Muscle layer of colon (tissue), 2 donors: Measurements from ENCODE around the gene ETNK2.
"Not testable (repeated sequence)": the region's sequence is repeated elsewhere in the genome, so short reads cannot be mapped to it uniquely, and the experiment has no call there.

Source experiments
- H3K27ac ChIP-seq: one replicate; pipeline ENCODE4 v1.7.0; 2013; ENCODE audit warnings: low read depth, mild to moderate bottlenecking, low read length, moderate library complexity
- H3K27me3 ChIP-seq, 2 donors: one replicate each; pipeline ENCODE4 v1.7.0; 2013; ENCODE audit warnings: low read length in 2 of 2, mild to moderate bottlenecking in 2 of 2; ENCODE audit not compliant: insufficient read depth in 2 of 2, control insufficient read depth in 1 of 2
- H3K36me3 ChIP-seq: one replicate; pipeline ENCODE4 v1.7.0; 2013; ENCODE audit warnings: mild to moderate bottlenecking, low read length; ENCODE audit not compliant: insufficient read depth
- H3K4me1 ChIP-seq: one replicate; pipeline ENCODE4 v1.7.0; 2013; ENCODE audit warnings: mild to moderate bottlenecking, low read length; ENCODE audit not compliant: insufficient read depth
- H3K4me3 ChIP-seq, 2 donors: one replicate each; pipeline ENCODE4 v1.7.0; 2013; ENCODE audit warnings: low read length in 2 of 2, low read depth in 1 of 2, mild to moderate bottlenecking in 1 of 2, moderate library complexity in 1 of 2
- H3K9ac ChIP-seq: one replicate; pipeline ENCODE4 v1.7.0; 2013; ENCODE audit warnings: low read length
- H3K9me3 ChIP-seq: one replicate; pipeline ENCODE4 v1.7.0; 2013; ENCODE audit warnings: mild to moderate bottlenecking, low read length
- donor health status: abdominal sarcoma.
- donor health status: Adenocarcinoma of cecum.

Gene ETNK2

DNA sequence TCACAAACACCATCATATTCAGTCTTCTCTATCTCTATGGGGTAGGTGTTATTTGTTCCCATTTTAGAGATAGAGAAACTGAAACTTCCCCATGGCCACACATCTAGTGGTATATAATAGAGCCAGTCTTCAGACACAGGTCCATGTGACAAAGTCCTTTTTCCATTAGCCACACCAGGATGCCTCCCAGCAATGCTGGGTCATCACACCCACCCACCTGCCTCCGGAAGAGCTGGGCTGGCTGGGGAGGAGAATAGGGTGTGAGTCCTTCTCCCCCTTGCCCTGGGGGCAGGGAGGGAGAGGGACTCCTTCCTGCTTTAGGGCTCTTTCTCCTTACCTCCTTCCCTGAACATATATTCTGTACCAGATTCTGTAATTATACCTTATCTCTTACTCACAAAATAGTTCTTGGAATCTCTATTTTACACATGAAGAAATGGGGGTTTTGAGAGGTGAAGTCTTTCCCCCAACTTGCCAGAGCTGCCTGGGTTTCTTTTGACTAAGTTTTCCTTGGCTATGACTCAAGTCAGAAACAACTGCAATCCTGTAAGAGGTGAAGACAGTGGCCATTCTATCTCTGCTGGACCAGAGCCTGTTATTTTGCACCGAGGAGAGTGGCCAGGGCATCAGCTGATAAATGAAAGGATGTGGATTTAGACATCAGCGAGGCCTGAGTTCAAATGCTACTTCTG lies 49.0 kb downstream of the ETNK2 start:
- H3K4me3 ChIP-seq, result peak overlapping the region in 1 of 2 donors; percentile 23
- H3K36me3 ChIP-seq, result no peaks in the 10 kb centered on the region
- H3K9ac ChIP-seq, result no peak overlapping the region
- no peaks in the 10 kb centered on the region for H3K27me3 ChIP-seq
- peaks cover 51% of the 10 kb centered on the region for H3K4me1 ChIP-seq
- no peak overlapping the region for H3K27ac ChIP-seq
- no peaks in the 10 kb centered on the region for H3K9me3 ChIP-seq

DNA sequence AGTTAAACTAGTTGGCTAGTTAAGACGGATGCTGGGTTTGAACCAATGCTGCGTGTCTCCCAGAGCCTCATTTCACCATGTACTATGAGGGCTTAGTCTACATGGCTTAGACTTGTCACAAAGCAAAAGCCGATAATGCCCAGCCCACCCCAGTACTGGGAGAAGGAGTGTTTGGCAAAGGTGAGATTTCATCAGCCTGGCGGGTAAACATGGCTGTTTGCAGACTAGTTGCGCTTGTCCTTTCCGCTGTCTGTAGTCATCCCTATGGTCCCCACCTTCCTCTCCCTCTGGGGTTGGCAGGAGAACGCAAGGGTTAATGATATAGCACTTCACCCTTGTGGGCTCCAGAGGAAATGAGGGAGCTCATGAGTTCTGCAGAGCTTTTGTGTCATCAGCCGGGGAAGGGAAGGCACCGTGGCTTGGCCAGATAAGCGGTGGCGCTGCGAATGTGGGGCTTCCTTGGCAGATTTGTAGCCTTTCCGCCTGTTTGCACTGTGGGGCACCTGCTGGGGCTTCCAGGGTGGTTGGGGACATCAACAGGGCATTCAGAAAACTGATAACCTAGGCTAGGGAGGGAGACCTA lies 49.7 kb downstream of the ETNK2 start:
- Histone ChIP-seq H3K4me1 (peaks cover 44% of the 10 kb centered on the region), H3K27ac (no peak overlapping the region)

DNA sequence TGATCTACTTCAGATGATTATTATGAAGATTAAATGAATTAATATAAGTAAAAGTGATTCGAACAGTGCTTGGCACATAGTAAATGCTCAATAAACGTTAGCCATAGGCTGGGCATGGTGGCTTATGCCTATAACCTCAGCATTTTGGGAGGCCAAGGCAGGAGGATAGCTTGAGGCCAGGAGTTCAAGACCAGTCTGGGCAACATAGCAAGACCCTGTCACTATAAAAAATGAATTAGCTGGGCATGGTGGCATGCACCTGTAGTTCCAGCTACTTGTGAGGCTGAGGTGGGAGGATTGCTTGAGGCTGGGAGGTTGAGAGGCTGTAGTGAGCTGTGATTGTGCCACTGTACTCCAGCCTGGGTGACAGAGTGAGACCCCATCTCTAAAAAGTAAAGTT lies 52.1 kb downstream of the ETNK2 start:
- H3K36me3 ChIP-seq, H3K27me3 ChIP-seq, H3K4me3 ChIP-seq, H3K9me3 ChIP-seq, H3K9ac ChIP-seq, H3K27ac ChIP-seq: not testable (repeated sequence)
- H3K4me1 ChIP-seq, result peaks cover 50% of the 10 kb centered on the region

More for the DNA sequence above, 49.7 kb downstream of the ETNK2 start:
- no peaks in the 10 kb centered on the region for H3K9me3 ChIP-seq
- H3K36me3 ChIP-seq, result no peaks in the 10 kb centered on the region
- no peak overlapping the region for H3K9ac ChIP-seq
- H3K4me3 ChIP-seq, result no peak overlapping the region
- no peaks in the 10 kb centered on the region for H3K27me3 ChIP-seq

DNA sequence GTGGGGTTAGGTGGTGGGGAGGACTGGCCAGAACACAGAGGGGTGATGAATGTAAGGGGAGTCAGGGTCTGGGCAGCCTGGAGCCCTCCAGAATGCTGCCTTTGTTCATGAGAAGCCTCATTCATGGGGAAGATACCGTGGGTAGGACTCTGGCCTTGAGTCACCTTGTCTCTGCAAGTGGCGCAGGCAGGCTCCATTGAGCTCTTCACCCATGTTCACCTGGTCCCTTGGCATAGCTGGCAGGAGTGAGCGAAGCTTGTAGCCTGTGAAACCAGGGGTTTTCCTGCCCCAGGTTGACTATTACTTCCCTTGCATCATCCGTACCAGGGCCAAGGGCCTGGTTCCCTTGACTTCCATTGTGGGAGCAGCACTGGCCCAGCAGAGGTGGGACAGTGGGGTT lies 53.2 kb downstream of the ETNK2 start:
- no peak overlapping the region for H3K9ac ChIP-seq
- no peaks in the 10 kb centered on the region for H3K9me3 ChIP-seq
- H3K4me1 ChIP-seq, result peaks cover 55% of the 10 kb centered on the region
- H3K36me3 ChIP-seq, result no peaks in the 10 kb centered on the region
- H3K27me3 ChIP-seq, result no peaks in the 10 kb centered on the region
- H3K4me3 ChIP-seq, result no peak overlapping the region
- H3K27ac ChIP-seq, result no peak overlapping the region

DNA sequence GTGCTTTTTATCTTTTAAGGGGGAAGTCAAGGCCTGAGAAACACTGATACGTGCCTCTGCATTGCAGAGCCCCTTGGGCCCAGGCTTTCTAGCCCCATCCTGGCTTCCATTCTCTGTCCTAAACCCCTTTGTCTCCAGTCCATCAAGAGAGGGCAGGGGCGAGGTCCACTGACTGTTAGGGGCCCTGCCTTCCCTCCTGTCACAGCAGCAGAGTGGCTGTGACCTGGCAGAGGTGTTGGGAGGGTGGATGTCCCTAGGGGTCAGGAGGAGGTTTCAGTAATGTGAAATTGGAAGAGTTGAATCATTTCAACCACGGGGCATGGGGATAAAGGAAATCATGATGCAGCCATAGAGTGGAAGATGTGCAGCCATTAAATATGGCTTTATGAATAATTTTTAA lies 54.9 kb downstream of the ETNK2 start:
- H3K27me3 ChIP-seq, result no peaks in the 10 kb centered on the region
- no peaks in the 10 kb centered on the region for H3K36me3 ChIP-seq
- no peak overlapping the region for H3K4me3 ChIP-seq
- no peak overlapping the region for H3K9ac ChIP-seq
- H3K27ac ChIP-seq, result no peak overlapping the region
- no peaks in the 10 kb centered on the region for H3K9me3 ChIP-seq
- peaks cover 53% of the 10 kb centered on the region for H3K4me1 ChIP-seq

DNA sequence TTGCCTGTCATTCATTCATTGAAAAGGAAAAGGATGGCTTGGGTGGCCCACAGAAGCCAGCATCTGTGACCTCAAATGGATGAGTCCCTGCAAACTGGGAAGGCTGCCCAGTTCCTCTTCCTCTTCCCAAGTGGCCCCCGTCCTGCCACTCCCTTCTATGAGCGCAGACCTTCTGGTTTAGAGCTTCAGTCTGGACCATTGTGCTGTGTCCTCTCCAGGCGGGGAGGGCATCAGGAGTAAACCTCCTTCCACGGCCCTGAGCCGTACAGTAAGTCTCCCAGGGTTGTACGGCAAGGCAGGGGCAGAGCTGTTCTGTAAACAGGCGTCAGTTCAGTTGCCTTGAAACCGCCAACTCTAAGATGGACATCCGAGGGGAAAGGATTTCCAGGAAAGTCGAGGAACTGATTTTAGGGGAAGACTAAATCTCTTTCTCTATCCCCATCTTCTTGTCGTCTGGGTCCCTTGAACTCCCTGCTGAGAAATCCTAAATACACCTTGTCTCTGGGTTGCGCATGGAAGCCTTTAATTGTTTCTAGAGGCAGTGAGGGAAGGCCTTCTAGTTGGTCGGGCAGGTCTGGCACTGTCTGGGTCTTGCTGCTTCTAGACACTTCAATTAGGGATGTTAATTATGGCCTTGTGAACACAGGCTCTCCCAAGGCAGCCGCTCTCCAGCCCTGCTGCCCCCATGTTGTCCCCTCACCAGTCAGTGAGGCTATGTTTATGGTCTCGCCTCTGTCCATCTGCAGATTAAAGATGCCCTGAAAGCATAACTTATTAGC lies 56.8 kb downstream of the ETNK2 start:
- H3K4me3 ChIP-seq, result no peak overlapping the region
- H3K36me3 ChIP-seq, result no peaks in the 10 kb centered on the region
- no peaks in the 10 kb centered on the region for H3K9me3 ChIP-seq
- H3K27ac ChIP-seq, result no peak overlapping the region
- no peaks in the 10 kb centered on the region for H3K27me3 ChIP-seq
- peaks cover 57% of the 10 kb centered on the region for H3K4me1 ChIP-seq
- no peak overlapping the region for H3K9ac ChIP-seq

DNA sequence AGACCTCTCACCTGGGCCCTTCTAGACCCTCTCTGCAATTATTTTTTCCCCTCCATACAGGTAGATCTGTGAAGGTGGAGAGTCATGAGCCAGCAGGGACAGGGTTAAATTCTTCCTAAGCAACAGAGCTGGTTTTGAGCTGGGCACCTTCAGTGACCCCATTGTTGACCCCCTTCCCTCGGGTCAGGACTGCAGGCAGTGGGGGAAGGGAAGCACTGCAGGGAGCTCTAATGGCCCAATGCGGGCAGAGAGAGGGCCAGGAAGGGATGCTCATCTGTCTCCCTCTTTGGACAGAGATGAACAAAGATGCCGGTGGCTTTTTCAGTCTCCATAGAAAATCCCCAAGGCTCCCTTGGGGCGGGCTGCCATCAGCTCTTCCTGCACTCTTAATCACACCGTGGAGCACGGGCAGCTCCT lies 57.5 kb downstream of the ETNK2 start:
- Histone ChIP-seq H3K36me3 (no peaks in the 10 kb centered on the region), H3K27ac (no peak overlapping the region), H3K9ac (no peak overlapping the region), H3K27me3 (no peaks in the 10 kb centered on the region), H3K9me3 (no peaks in the 10 kb centered on the region), H3K4me1 (peaks cover 63% of the 10 kb centered on the region), H3K4me3 (no peak overlapping the region)

DNA sequence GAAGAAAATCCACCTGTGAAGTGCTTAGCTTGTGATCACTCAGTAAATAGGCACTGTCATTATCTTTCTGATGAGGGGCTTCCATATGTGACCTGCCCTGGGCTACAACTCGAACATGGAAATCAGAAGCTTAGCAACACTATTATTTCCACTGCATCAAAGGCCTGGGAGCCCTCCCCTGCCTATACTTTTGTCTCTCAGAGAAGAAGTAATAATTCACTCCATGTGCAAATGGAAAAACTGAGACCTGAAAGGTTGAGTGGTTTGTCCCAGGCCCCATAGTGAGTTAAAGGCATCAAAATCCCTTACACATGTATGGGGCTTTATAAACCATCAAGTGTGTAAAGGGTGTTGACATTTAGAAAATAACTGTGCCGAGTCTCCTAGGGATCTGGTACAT lies 58.1 kb downstream of the ETNK2 start:
- Histone ChIP-seq H3K36me3 (no peaks in the 10 kb centered on the region), H3K27me3 (no peaks in the 10 kb centered on the region), H3K9ac (no peak overlapping the region), H3K4me3 (no peak overlapping the region), H3K4me1 (peaks cover 61% of the 10 kb centered on the region), H3K9me3 (no peaks in the 10 kb centered on the region), H3K27ac (no peak overlapping the region)

DNA sequence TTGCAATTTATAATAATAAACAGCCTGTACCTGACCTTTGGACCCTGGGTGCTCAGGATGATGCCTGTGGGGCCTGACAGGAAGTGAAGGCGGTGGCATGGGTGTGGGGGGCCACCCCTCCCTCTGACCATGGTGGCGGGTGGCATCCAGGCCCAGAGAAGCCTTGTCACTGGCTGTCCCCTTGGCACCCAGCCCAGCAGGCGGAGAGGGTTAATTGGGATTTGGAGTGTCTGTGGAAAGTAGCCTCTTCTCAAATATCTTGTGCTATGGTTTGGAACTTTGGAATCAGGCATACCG lies 58.5 kb downstream of the ETNK2 start:
- Histone ChIP-seq H3K4me1 (peaks cover 61% of the 10 kb centered on the region), H3K27ac (no peak overlapping the region), H3K27me3 (no peaks in the 10 kb centered on the region), H3K9ac (no peak overlapping the region), H3K9me3 (no peaks in the 10 kb centered on the region), H3K36me3 (no peaks in the 10 kb centered on the region), H3K4me3 (no peak overlapping the region)

DNA sequence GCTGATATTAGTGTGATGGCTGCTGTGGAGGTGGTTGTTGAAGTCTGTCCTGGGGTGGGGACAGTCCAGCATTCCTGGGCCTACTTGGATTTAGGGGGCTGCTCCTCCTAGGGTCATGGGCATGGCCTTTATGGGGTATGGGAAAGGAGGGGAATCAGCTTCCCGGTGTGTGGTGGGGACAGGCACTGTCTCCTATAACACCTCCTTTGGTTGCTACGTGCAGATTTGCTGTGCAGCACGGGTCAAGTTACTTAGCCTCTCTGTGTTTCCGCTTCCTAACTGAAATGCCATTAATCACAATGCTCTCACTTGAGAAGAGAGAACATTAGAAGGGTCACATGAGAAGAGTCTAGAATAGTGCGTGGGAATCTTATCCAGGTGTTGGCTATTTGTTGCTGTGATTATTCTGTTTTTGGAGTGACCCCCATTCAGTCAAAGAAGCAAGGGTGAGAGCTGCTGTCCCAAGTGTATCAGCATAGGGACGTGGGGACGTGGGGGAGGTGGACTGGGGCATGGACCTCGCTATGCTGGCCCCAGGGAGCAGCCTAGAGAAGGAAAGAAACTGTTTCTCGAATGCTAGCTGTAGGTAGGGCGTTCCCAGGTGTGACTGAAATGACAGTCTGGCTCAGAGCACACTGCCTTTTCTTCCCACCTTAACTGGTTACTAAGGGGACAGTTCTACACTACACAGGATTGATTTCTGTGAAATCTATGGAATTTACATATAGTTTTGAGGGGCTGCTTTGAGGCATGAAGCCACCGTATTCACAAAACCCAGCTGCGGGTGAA lies 59.0 kb downstream of the ETNK2 start:
- Histone ChIP-seq H3K9ac (no peak overlapping the region), H3K9me3 (no peaks in the 10 kb centered on the region), H3K4me3 (no peak overlapping the region), H3K36me3 (no peaks in the 10 kb centered on the region), H3K4me1 (peaks cover 65% of the 10 kb centered on the region), H3K27me3 (no peaks in the 10 kb centered on the region), H3K27ac (no peak overlapping the region)

DNA sequence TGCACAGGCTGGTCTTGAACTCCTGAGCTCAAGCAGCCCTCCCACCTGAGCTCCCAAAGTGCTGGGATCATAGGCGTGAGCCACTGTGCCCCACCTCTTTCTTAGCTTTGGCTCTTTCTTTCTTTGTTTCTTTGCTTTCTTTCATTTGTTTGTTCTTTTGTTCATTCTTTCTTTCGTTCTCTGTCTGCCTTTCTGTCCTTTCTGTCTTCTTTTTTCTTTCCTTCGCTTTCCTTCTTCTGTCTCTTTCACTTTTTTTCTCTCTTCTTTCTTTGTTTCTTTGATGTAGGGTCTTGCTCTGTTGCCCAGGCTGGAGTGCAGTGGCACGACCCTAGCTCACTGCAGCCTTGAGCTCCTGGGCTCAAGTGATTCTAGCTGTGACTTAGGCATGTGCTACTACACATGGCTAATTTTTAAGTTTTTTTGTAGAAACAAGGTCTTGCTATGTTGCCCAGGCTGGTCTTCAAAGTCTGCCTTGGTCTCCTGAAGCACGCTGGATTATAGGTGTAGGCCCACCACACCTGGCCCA lies 60.0 kb downstream of the ETNK2 start:
- H3K27ac ChIP-seq, result no peak overlapping the region
- H3K9me3 ChIP-seq, result no peaks in the 10 kb centered on the region
- H3K4me3 ChIP-seq, result no peak overlapping the region
- peaks cover 75% of the 10 kb centered on the region for H3K4me1 ChIP-seq
- no peaks in the 10 kb centered on the region for H3K27me3 ChIP-seq
- no peaks in the 10 kb centered on the region for H3K36me3 ChIP-seq
- no peak overlapping the region for H3K9ac ChIP-seq
